Endothelial cell of umbilical vein (primary cell): ENCODE results near the gene SDSL. TPM values are rescaled to one million over a fixed set of nuclear protein-coding genes. Genes with fewer than 3 reads are reported as not detected.

Experiments
- BruUV-seq: library from RNA; stranded (reverse); fragments of 400-500 nt; replicated peaks from 2 replicates; lab custom pipeline; 2021; lab: Mats Ljungman, UMichigan
- CTCF ChIA-PET: fragments of 300-600, 350-600 bp; sonication (Branson Sonifier 250); formaldehyde crosslinking; loops from one replicate; lab custom pipeline; 2021; ENCODE audit warnings: antibody characterized with exemption, inconsistent platforms; lab: Charles Lee
- POLR2A ChIA-PET: fragments of 300-600, 350-600 bp; sonication (Branson Sonifier 250); formaldehyde crosslinking; loops from one replicate; lab custom pipeline; 2021; ENCODE audit warnings: antibody characterized with exemption, inconsistent platforms; lab: Charles Lee
- DNase-seq: peaks from one replicate; pipeline ENCODE4 v3.0.0-alpha.2; 2011; ENCODE audit warnings: low read depth, low spot score
- FAIRE-seq: peaks from 2 replicates; lab custom pipeline; 2011; peaks lifted over from hg19 to GRCh38; lab: Jason Lieb, UNC
- H2AFZ ChIP-seq: 2 replicates; pipeline ENCODE4 v1.6.0; 2012; ENCODE audit warnings: low read depth, low read length, control low read depth, inconsistent platforms
- H3K27ac ChIP-seq: 2 replicates; pipeline ENCODE4 v1.5.1; 2011; ENCODE audit warnings: low read depth, mild to moderate bottlenecking, control low read depth, low read length, moderate library complexity; ENCODE audit not compliant: insufficient read depth
- H3K27me3 ChIP-seq, 2 experiments: 2 replicates each; pipeline versions ENCODE4 v1.6.0 to v1.6.1; 2011; ENCODE audit warnings: low read length in 2 of 2, mixed read lengths in 1 of 2; ENCODE audit not compliant: control insufficient read depth in 2 of 2, insufficient read depth in 2 of 2
- H3K36me3 ChIP-seq, 2 experiments: 2 replicates in 1 of 2; 3 replicates in 1 of 2; pipeline ENCODE4 v1.5.1; 2011; ENCODE audit warnings: low read length in 2 of 2, mild to moderate bottlenecking in 1 of 2, moderate library complexity in 1 of 2; ENCODE audit not compliant: control insufficient read depth in 2 of 2, insufficient read depth in 2 of 2; ENCODE audit errors: extremely low read depth in 1 of 2
- H3K4me1 ChIP-seq: 3 replicates; pipeline ENCODE4 v1.5.1; 2011; ENCODE audit warnings: mild to moderate bottlenecking, low read length; ENCODE audit not compliant: control insufficient read depth, insufficient read depth; ENCODE audit errors: extremely low read depth
- H3K4me2 ChIP-seq: 2 replicates; pipeline ENCODE4 v1.6.1; 2011; ENCODE audit warnings: low read length, control low read depth, mixed read lengths; ENCODE audit not compliant: insufficient read depth
- H3K4me3 ChIP-seq, 3 experiments: fragments of 200-600 bp in 1 of 3; sonication (generic), shearing (Covaris generic) in 1 of 3; replicated peaks in 1 of 3; 2 replicates each; pipeline ENCODE4 v1.5.1; 2011 to 2016; ENCODE audit warnings: control low read depth in 3 of 3, low read length in 3 of 3, mild to moderate bottlenecking in 2 of 3, inconsistent platforms in 1 of 3, low read depth in 1 of 3, moderate library complexity in 1 of 3; ENCODE audit not compliant: insufficient read depth in 1 of 3
- H3K79me2 ChIP-seq: 2 replicates; pipeline ENCODE4 v1.6.0; 2012; ENCODE audit warnings: low read length, inconsistent platforms; ENCODE audit not compliant: control insufficient read depth, insufficient read depth
- H3K9ac ChIP-seq: replicated peaks from 2 replicates; pipeline ENCODE3; 2011; ENCODE audit warnings: low read length, control low read depth; ENCODE audit not compliant: insufficient read depth; ENCODE audit errors: extremely low read depth
- H3K9me1 ChIP-seq: replicated peaks from 3 replicates; pipeline ENCODE4 v1.6.0; 2011; ENCODE audit warnings: mild to moderate bottlenecking, low read length; ENCODE audit not compliant: control insufficient read depth, insufficient read depth; ENCODE audit errors: extremely low read depth
- H3K9me3 ChIP-seq: replicated peaks from 2 replicates; pipeline ENCODE4 v1.5.1; 2012; ENCODE audit warnings: low read length, inconsistent platforms; ENCODE audit not compliant: control insufficient read depth, insufficient read depth
- H4K20me1 ChIP-seq: replicated peaks from 2 replicates; pipeline ENCODE3; 2011; ENCODE audit warnings: mild to moderate bottlenecking, low read length; ENCODE audit not compliant: control insufficient read depth, insufficient read depth; ENCODE audit errors: extremely low read depth
- EZH2 ChIP-seq: IDR thresholded peaks from 2 replicates; pipeline ENCODE4 v1.6.1; 2012; ENCODE audit warnings: borderline replicate concordance, low read depth, mild to moderate bottlenecking, moderate library complexity, low read length, inconsistent platforms; ENCODE audit not compliant: severe bottlenecking
- FOS ChIP-seq: IDR thresholded peaks from 2 replicates; pipeline ENCODE4 v1.6.1; 2011; ENCODE audit warnings: mild to moderate bottlenecking, low read length, moderate library complexity, borderline replicate concordance; ENCODE audit not compliant: insufficient read depth
- GATA2 ChIP-seq: IDR thresholded peaks from 2 replicates; pipeline ENCODE4 v1.7.0; 2011; ENCODE audit warnings: low read depth, mild to moderate bottlenecking, moderate library complexity, mixed read lengths, low read length; ENCODE audit not compliant: insufficient read length, insufficient read depth
- JUN ChIP-seq: IDR thresholded peaks from 2 replicates; pipeline ENCODE4 v1.6.1; 2011; ENCODE audit warnings: borderline replicate concordance, low read depth; ENCODE audit not compliant: insufficient read length, insufficient read depth
- MYC ChIP-seq: IDR thresholded peaks from one replicate; pipeline ENCODE4 v1.6.1; 2011; ENCODE audit warnings: mild to moderate bottlenecking, low read depth, low read length
- POLR2A ChIP-seq: IDR thresholded peaks from 2 replicates; pipeline ENCODE4 v1.6.1; 2012; ENCODE audit warnings: low read depth, mild to moderate bottlenecking, control low read depth, low read length
- POLR2AphosphoS5 ChIP-seq: IDR thresholded peaks from 2 replicates; pipeline ENCODE4 v1.6.1; 2012; ENCODE audit warnings: low read depth, mild to moderate bottlenecking, control low read depth, low read length, moderate library complexity; ENCODE audit not compliant: insufficient read depth
- dilution Hi-C: fragments of 300-500 bp; cut with MboI; formaldehyde crosslinking; loops from one replicate; pipeline ENCODE4 v1.15.0; 2019; ENCODE audit warnings: low sequenced_read_pairs; ENCODE audit not compliant: extremely low pct_ligation_motif_present
- intact Hi-C: fragments of 100-400 bp; cut with micrococcal nuclease; formaldehyde crosslinking; loops from one replicate; pipeline ENCODE4 v1.10.0; 2022
- polyA plus RNA-seq, 4 experiments: library from polyadenylated mRNA; depleted of rRNA in 3 of 4; stranded (reverse) in 3 of 4; unstranded in 1 of 4; fragments of >200 nt; gene quantifications; 2 replicates each; pipeline versions ENCODE4 v1.2.1 to v1.2.3, GENCODE V29; 2011 to 2012; ENCODE audit warnings: missing spikeins in 1 of 4
- total RNA-seq: library from RNA; stranded (reverse); gene quantifications from 2 replicates; pipeline ENCODE4 v1.2.3, GENCODE V29; 2021
- TF ChIP-seq, protein P1 (sequence below), 2 donors: IDR thresholded peaks; 1 replicate in 1 of 2; 2 replicates in 1 of 2; pipeline ENCODE4 v1.5.1; 2011; ENCODE audit warnings: low read length in 2 of 2, mild to moderate bottlenecking in 2 of 2, moderate library complexity in 2 of 2, control low read depth in 1 of 2, inconsistent platforms in 1 of 2, low read depth in 1 of 2; ENCODE audit not compliant: insufficient read depth in 1 of 2; ENCODE audit errors: extremely low read depth in 1 of 2
- TF ChIP-seq, protein P2 (sequence below): IDR thresholded peaks from 2 replicates; pipeline ENCODE4 v1.6.1; 2011; ENCODE audit not compliant: insufficient read depth, insufficient read length

SDSL gene
- total and polyA plus RNA-seq, 2 donors (not counting 3 experiments of a cell fraction or from before 2014, with no cell fraction given) = 5.7 to 16.9 TPM

DNA sequence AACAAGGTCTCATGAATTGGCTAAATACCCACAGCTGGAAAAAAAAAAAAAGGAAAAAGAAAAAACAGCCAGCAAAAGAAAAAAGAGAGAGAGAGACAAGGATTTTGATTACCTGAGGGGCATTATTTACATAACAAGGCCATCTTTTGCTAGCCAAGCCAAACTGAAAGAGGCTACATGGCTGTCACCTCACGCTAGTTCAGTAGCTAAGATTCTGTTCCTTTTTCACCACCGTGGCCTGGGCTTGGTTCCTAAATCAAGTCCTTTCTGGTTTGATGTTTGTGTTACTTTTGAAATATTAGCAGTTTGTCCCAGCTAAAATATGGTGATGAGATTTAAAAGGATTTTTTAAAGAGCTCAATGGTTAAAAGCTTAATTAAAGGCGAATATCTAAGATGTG lies 16.5 kb upstream of the SDSL start:
- no peak overlapping the region for H3K9ac ChIP-seq
- dilution Hi-C loops = no loop called here
- FAIRE-seq (no peak), DNase-seq (no peak)
- H3K4me3 ChIP-seq = no peak overlapping the region
- no peak overlapping the region for H3K27ac ChIP-seq
- no peaks in the 10 kb centered on the region for H3K9me3 ChIP-seq
- H3K79me2 ChIP-seq = no peaks in the 10 kb centered on the region
- CTCF ChIA-PET = interaction anchor here (0.5 to 6.3 kb wide), 3 partner anchors 19 to 208 kb away, joined by 3 to 42 read pairs (median 3); no protein-coding TSS in a partner anchor
- POLR2A ChIA-PET = no interaction called here
- no peaks in the 10 kb centered on the region for H4K20me1 ChIP-seq
- no peaks in the 10 kb centered on the region for H3K9me1 ChIP-seq
- intact Hi-C loops = no loop called here
- TF ChIP-seq EZH2 (no peak), JUN (no peak)
- H3K27me3 ChIP-seq = peaks cover 0 to 3% of the 10 kb centered on the region in 2 experiments
- no peak overlapping the region for H3K4me2 ChIP-seq
- H3K36me3 ChIP-seq = no peaks in the 10 kb centered on the region
- no TSS peak for BruUV-seq
- H2AFZ ChIP-seq = no peak overlapping the region
- no peaks in the 10 kb centered on the region for H3K4me1 ChIP-seq

DNA sequence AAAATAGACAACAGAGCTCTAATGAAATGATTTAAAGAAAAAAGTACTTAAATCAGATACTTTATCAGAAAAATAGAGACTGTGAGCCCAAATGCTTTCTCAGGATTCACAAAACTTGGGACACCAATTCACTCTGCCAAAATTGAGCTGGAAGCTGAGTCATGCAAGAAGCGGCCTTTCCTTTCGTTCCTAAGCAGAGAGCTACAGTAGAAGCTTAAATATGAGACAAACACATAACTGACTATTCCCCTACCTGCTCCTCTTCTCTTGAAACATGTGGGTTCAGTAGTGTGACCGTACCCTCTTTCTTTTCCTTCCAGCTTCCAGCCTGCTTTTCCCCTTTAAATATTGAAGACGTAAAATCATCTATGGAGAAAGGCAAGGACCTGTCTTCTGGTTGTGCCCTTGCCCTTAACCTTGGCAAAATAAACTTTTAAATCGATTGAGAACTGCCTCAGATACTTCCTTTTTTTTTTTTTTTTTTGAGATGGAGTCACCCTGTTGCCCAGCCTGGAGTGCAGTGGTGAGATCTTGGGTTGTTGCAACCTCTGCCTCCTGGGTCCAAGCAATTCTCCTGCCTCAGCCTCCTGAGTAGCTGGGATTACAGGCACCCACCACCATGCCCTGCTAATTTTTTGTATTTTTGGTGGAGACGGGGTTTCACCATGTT lies 14.1 kb upstream of the SDSL start:
- FAIRE-seq (no peak), DNase-seq (no peak)
- H2AFZ ChIP-seq = no peak overlapping the region
- no TSS peak for BruUV-seq
- H3K79me2 ChIP-seq = no peaks in the 10 kb centered on the region
- H4K20me1 ChIP-seq = no peaks in the 10 kb centered on the region
- no peaks in the 10 kb centered on the region for H3K9me3 ChIP-seq
- no peak overlapping the region for H3K9ac ChIP-seq
- TF ChIP-seq FOS = no peak
- TF ChIP-seq POLR2A = no peak
- TF ChIP-seq, protein P1, sequence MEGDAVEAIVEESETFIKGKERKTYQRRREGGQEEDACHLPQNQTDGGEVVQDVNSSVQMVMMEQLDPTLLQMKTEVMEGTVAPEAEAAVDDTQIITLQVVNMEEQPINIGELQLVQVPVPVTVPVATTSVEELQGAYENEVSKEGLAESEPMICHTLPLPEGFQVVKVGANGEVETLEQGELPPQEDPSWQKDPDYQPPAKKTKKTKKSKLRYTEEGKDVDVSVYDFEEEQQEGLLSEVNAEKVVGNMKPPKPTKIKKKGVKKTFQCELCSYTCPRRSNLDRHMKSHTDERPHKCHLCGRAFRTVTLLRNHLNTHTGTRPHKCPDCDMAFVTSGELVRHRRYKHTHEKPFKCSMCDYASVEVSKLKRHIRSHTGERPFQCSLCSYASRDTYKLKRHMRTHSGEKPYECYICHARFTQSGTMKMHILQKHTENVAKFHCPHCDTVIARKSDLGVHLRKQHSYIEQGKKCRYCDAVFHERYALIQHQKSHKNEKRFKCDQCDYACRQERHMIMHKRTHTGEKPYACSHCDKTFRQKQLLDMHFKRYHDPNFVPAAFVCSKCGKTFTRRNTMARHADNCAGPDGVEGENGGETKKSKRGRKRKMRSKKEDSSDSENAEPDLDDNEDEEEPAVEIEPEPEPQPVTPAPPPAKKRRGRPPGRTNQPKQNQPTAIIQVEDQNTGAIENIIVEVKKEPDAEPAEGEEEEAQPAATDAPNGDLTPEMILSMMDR (IDR thresholded peaks at IDR 0.05; ENCODE audit: extremely low read depth in 1 of 2, insufficient read depth in 1 of 2, low read depth in 1 of 2, low read length in 2 of 2) = no peak
- no peak for TF ChIP-seq JUN
- TF ChIP-seq EZH2 = no peak
- TF ChIP-seq MYC = no peak
- TF ChIP-seq, protein P2, sequence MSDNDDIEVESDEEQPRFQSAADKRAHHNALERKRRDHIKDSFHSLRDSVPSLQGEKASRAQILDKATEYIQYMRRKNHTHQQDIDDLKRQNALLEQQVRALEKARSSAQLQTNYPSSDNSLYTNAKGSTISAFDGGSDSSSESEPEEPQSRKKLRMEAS = no peak
- no peak for TF ChIP-seq POLR2AphosphoS5
- no peak for TF ChIP-seq GATA2
- H3K4me2 ChIP-seq = no peak overlapping the region
- dilution Hi-C loops (no loop called here), intact Hi-C loops (no loop called here)
- H3K4me1 ChIP-seq = no peaks in the 10 kb centered on the region
- no peak overlapping the region for H3K27ac ChIP-seq
- no peaks in the 10 kb centered on the region for H3K36me3 ChIP-seq
- H3K9me1 ChIP-seq = no peaks in the 10 kb centered on the region
- H3K4me3 ChIP-seq = no peak overlapping the region
- H3K27me3 ChIP-seq = peaks cover 0 to 3% of the 10 kb centered on the region in 2 experiments
- ChIA-PET CTCF (interaction anchor here (0.7 to 6.3 kb wide), 4 partner anchors 13 to 20 kb away, joined by 3 to 42 read pairs (median 3); partner anchors contain the start of gene SDSL), POLR2A (no interaction called here)
